ENCODE results near the gene PLA2G4F. TPM values are rescaled to one million over a fixed set of nuclear protein-coding genes. Genes with fewer than 3 reads are reported as not detected.

Gene PLA2G4F
- total RNA-seq, 1 donor from 2014 or later, result 35.1 TPM

- Histone ChIP-seq H3K27me3 (no peaks in the 10 kb centered on the region), H3K4me1 (no peaks in the 10 kb centered on the region), H3K27ac (no peak overlapping the region), H3K36me3 (no peaks in the 10 kb centered on the region), H3K9me3 (no peaks in the 10 kb centered on the region), H3K4me3 (no peak overlapping the region)
- no peak for DNase-seq (ENCODE audit: extremely low spot score in 2 of 2)
- TF ChIP-seq POLR2AphosphoS5 (IDR thresholded peaks at IDR 0.05; ENCODE audit: insufficient read depth in 1 of 2, low read depth in 1 of 2) (no peak), POLR2A (IDR thresholded peaks at IDR 0.05) (no peak)
- TF ChIP-seq, protein P1, sequence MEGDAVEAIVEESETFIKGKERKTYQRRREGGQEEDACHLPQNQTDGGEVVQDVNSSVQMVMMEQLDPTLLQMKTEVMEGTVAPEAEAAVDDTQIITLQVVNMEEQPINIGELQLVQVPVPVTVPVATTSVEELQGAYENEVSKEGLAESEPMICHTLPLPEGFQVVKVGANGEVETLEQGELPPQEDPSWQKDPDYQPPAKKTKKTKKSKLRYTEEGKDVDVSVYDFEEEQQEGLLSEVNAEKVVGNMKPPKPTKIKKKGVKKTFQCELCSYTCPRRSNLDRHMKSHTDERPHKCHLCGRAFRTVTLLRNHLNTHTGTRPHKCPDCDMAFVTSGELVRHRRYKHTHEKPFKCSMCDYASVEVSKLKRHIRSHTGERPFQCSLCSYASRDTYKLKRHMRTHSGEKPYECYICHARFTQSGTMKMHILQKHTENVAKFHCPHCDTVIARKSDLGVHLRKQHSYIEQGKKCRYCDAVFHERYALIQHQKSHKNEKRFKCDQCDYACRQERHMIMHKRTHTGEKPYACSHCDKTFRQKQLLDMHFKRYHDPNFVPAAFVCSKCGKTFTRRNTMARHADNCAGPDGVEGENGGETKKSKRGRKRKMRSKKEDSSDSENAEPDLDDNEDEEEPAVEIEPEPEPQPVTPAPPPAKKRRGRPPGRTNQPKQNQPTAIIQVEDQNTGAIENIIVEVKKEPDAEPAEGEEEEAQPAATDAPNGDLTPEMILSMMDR (IDR thresholded peaks at IDR 0.05), result no peak
- intact Hi-C loops (cut with DNase I), result no loop called here
These were observed 14.4 kb downstream of the PLA2G4F start for GRCh38 chr15:42141795-42142667.

- Histone ChIP-seq H3K36me3 (no peaks in the 10 kb centered on the region), H3K27ac (no peak overlapping the region), H3K9me3 (no peaks in the 10 kb centered on the region), H3K4me3 (no peak overlapping the region), H3K4me1 (no peaks in the 10 kb centered on the region), H3K27me3 (no peaks in the 10 kb centered on the region)
- DNase-seq (ENCODE audit: extremely low spot score in 2 of 2), result no peak
- TF ChIP-seq POLR2AphosphoS5 (IDR thresholded peaks at IDR 0.05; ENCODE audit: insufficient read depth in 1 of 2, low read depth in 1 of 2), result no peak
- TF ChIP-seq, protein P1 (IDR thresholded peaks at IDR 0.05), result no peak
- TF ChIP-seq POLR2A (IDR thresholded peaks at IDR 0.05), result no peak
- intact Hi-C loops (cut with DNase I), result no loop called here
These were observed 15.2 kb downstream of the PLA2G4F start for GRCh38 chr15:42141246-42141645.

- TF ChIP-seq POLR2AphosphoS5 (IDR thresholded peaks at IDR 0.05; ENCODE audit: insufficient read depth in 1 of 2, low read depth in 1 of 2) (no peak), POLR2A (IDR thresholded peaks at IDR 0.05) (no peak)
- TF ChIP-seq, protein P1 (IDR thresholded peaks at IDR 0.05), result no peak
- Histone ChIP-seq H3K36me3 (no peaks in the 10 kb centered on the region), H3K4me1 (no peaks in the 10 kb centered on the region), H3K4me3 (no peak overlapping the region), H3K27me3 (no peaks in the 10 kb centered on the region), H3K9me3 (no peaks in the 10 kb centered on the region), H3K27ac (no peak overlapping the region)
- DNase-seq (ENCODE audit: extremely low spot score in 2 of 2), result peak in 1 of 2 donors; percentile 54
- intact Hi-C loops (cut with DNase I), result no loop called here
These were observed 15.9 kb downstream of the PLA2G4F start for GRCh38 chr15:42140383-42141070.

GRCh38 chr15:42139596-42139995, 16.8 kb downstream of the PLA2G4F start:
- Histone ChIP-seq H3K27ac (no peak overlapping the region), H3K4me3 (no peak overlapping the region), H3K9me3 (no peaks in the 10 kb centered on the region), H3K36me3 (no peaks in the 10 kb centered on the region), H3K27me3 (no peaks in the 10 kb centered on the region), H3K4me1 (no peaks in the 10 kb centered on the region)
- peak in 1 of 2 donors; percentile 78 for DNase-seq (ENCODE audit: extremely low spot score in 2 of 2)
- intact Hi-C loops (cut with DNase I), result no loop called here
- no peak for TF ChIP-seq POLR2AphosphoS5 (IDR thresholded peaks at IDR 0.05; ENCODE audit: insufficient read depth in 1 of 2, low read depth in 1 of 2)
- TF ChIP-seq POLR2A (IDR thresholded peaks at IDR 0.05), result no peak

- Histone ChIP-seq H3K9me3 (no peaks in the 10 kb centered on the region), H3K36me3 (no peaks in the 10 kb centered on the region), H3K4me1 (no peaks in the 10 kb centered on the region), H3K27me3 (no peaks in the 10 kb centered on the region), H3K27ac (no peak overlapping the region), H3K4me3 (no peak overlapping the region)
- TF ChIP-seq, protein P1 (IDR thresholded peaks at IDR 0.05), result no peak
- no peak for TF ChIP-seq POLR2AphosphoS5 (IDR thresholded peaks at IDR 0.05; ENCODE audit: insufficient read depth in 1 of 2, low read depth in 1 of 2)
- TF ChIP-seq POLR2A (IDR thresholded peaks at IDR 0.05), result no peak
- intact Hi-C loops (cut with DNase I), result no loop called here
- peak in 1 of 2 donors; percentile 47 for DNase-seq (ENCODE audit: extremely low spot score in 2 of 2)
These were observed 17.5 kb downstream of the PLA2G4F start for GRCh38 chr15:42138968-42139386.
